ENCODE measurements around the gene MAP1S. TPM values are rescaled to one million over a fixed set of nuclear protein-coding genes. Genes with fewer than 3 reads are reported as not detected.

Gene MAP1S
- total and polyA plus RNA-seq, 12 donors: 6.6 to 97.2 (median 44.3) TPM

DNA sequence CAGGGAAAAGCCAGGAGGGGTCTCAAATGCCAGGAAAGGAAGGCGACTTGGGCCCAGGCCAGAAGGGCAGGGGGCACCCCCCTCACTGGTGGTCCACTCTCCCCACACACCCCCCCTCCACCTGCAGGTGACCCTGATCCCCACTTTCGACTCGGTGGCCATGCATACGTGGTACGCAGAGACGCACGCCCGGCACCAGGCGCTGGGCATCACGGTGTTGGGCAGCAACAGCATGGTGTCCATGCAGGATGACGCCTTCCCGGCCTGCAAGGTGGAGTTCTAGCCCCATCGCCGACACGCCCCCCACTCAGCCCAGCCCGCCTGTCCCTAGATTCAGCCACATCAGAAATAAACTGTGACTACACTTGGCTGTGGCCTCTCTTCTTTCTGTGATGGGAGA is 14.9 kb downstream of the MAP1S start:
- H3K27ac ChIP-seq: no peak overlapping the region
- TF ChIP-seq POLR2A (IDR thresholded peaks at IDR 0.05): no peak
- TF ChIP-seq, protein P1, sequence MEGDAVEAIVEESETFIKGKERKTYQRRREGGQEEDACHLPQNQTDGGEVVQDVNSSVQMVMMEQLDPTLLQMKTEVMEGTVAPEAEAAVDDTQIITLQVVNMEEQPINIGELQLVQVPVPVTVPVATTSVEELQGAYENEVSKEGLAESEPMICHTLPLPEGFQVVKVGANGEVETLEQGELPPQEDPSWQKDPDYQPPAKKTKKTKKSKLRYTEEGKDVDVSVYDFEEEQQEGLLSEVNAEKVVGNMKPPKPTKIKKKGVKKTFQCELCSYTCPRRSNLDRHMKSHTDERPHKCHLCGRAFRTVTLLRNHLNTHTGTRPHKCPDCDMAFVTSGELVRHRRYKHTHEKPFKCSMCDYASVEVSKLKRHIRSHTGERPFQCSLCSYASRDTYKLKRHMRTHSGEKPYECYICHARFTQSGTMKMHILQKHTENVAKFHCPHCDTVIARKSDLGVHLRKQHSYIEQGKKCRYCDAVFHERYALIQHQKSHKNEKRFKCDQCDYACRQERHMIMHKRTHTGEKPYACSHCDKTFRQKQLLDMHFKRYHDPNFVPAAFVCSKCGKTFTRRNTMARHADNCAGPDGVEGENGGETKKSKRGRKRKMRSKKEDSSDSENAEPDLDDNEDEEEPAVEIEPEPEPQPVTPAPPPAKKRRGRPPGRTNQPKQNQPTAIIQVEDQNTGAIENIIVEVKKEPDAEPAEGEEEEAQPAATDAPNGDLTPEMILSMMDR (IDR thresholded peaks at IDR 0.05): no peak
- no peaks in the 10 kb centered on the region for H3K4me1 ChIP-seq (replicated peaks in 1 of 2)
- H3K36me3 ChIP-seq (replicated peaks in 1 of 2): peaks cover 0 to 55% of the 10 kb centered on the region in 2 donors
- no peak overlapping the region for H3K4me3 ChIP-seq
- intact Hi-C loops (cut with DNase I): no loop called here
- no peaks in the 10 kb centered on the region for H3K9me3 ChIP-seq (replicated peaks in 1 of 3)
- no peaks in the 10 kb centered on the region for H3K27me3 ChIP-seq
- no peak for DNase-seq
- WGBS, 4 donors: 90 to 94% (median 93%) methylated on average over 8 to 16 of the region's 16 CpGs

DNA sequence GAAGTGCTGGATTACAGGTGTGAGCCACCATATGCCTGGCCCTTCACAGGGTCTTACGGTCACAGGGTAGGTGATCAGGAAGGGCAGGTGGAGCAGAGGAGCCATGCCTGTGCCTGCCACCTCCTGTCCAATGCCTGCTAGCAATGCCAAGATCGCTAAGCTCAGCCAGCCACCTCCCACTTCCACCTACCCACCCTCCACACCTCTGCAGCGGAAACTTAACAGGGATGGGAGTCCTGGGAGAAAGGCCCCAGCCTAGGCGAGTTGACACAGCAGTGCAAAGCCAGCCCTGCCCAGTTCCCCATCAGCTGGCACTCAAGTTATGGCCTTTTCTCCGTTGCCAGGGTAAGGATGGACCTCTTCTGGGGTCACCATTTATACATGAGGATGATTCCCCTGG is 16.1 kb downstream of the MAP1S start:
- TF ChIP-seq POLR2A (IDR thresholded peaks at IDR 0.05): no peak
- TF ChIP-seq, protein P1 (IDR thresholded peaks at IDR 0.05): no peak
- H3K9me3 ChIP-seq (replicated peaks in 1 of 3): no peaks in the 10 kb centered on the region
- no peaks in the 10 kb centered on the region for H3K4me1 ChIP-seq (replicated peaks in 1 of 2)
- intact Hi-C loops (cut with DNase I): no loop called here
- no peak for DNase-seq
- WGBS, 4 donors: 91 to 100% (median 92%) methylated on average over 5 of the region's 5 CpGs
- peaks cover 0 to 42% of the 10 kb centered on the region in 2 donors for H3K36me3 ChIP-seq (replicated peaks in 1 of 2)
- no peak overlapping the region for H3K27ac ChIP-seq
- H3K4me3 ChIP-seq: no peak overlapping the region
- H3K27me3 ChIP-seq: no peaks in the 10 kb centered on the region

DNA sequence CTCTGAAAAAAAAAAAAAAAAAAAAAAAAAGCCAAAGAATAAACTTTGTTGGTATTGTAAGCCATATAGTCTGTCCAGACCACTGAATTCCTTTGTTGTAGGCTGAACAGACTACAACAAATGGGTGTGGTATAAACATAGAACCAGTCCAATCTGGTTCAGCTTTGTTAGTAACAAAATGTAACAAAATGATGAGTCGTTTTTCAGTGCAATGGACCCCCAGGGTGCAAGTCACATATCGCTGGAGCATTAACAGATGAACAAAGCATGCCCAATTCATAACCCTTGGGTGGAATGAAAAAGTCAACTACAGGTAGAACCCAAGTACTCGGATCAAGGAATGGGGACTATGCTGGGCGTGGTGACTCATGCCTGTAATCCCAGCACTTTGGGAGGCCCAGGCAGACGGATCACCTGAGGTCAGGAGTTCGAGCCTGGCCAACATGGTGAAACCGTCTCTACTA is 18.4 kb downstream of the MAP1S start:
- H3K36me3 ChIP-seq (replicated peaks in 1 of 2): peaks cover 0 to 29% of the 10 kb centered on the region in 2 donors
- no peaks in the 10 kb centered on the region for H3K27me3 ChIP-seq
- TF ChIP-seq POLR2A (IDR thresholded peaks at IDR 0.05): no peak
- TF ChIP-seq, protein P1 (IDR thresholded peaks at IDR 0.05): no peak
- no peak for DNase-seq
- 84 to 91% (median 88%) methylated on average over 7 of the region's 7 CpGs for WGBS, 4 donors
- H3K4me1 ChIP-seq (replicated peaks in 1 of 2): no peaks in the 10 kb centered on the region
- no peak overlapping the region for H3K27ac ChIP-seq
- intact Hi-C loops (cut with DNase I): no loop called here
- H3K9me3 ChIP-seq (replicated peaks in 1 of 3): no peaks in the 10 kb centered on the region
- no peak overlapping the region for H3K4me3 ChIP-seq

DNA sequence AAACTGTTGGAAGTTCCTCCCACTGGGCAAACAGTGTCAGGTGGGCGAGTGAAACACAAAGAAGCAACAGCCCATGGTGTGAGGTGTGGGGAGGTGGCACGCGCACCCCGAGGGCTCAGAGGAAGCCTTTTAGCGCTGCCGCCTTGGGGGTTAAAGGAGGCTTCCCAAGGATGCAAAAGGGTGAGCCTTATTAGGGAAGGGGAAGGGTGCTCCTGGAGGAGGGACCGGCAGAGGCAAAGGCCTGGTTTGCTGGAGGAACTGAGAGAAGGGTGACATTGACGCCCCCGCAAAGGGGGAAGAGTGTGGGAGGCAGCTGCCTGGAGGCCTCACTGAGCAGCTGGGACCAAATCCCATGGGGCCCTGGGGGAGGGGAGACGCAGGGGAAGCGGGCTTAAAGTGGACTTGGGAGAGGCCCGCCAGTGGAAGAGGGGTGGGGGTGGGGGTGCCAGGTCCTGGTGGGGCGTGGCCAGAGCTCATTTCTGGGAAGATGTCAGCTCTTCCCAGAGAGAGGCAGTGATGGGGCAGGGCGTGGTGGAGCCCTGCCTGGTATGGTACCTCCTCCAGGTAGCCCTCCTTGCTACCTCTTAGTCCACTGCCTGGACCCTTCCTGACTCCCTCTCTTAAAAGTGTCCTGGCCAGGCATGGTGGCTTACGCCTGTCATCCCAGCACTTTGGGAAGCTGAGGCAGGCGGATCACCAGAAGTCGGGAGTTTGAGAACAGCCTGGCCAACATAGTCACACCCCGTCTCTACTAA is 20.0 kb downstream of the MAP1S start:
- Histone ChIP-seq H3K27me3 (no peaks in the 10 kb centered on the region), H3K27ac (no peak overlapping the region), H3K4me3 (no peak overlapping the region), H3K9me3 (replicated peaks in 1 of 3) (no peaks in the 10 kb centered on the region), H3K4me1 (replicated peaks in 1 of 2) (no peaks in the 10 kb centered on the region), H3K36me3 (replicated peaks in 1 of 2) (peaks cover 0 to 13% of the 10 kb centered on the region in 2 donors)
- DNase-seq: peak in 2 of 7 donors; percentile 37 to 41
- 72 to 77% (median 74%) methylated on average over 17 to 18 of the region's 18 CpGs for WGBS, 4 donors
- intact Hi-C loops (cut with DNase I): no loop called here
- TF ChIP-seq POLR2A (IDR thresholded peaks at IDR 0.05): no peak
- TF ChIP-seq, protein P1 (IDR thresholded peaks at IDR 0.05): no peak

All from adrenal gland (tissue), 12 donors.